NCI-H1436 treated with DMSO at 0.1 percent for 48 hours (cell line): ENCODE data around the gene PLA2G6.
A peak's percentile ranks its signal among the peaks of the same experiment; 100 is the strongest.

Source experiments
- DNase-seq: peaks from one replicate; lab custom pipeline; 2025; lab: John Stamatoyannopoulos, UW

The PLA2G6 gene, protein sequence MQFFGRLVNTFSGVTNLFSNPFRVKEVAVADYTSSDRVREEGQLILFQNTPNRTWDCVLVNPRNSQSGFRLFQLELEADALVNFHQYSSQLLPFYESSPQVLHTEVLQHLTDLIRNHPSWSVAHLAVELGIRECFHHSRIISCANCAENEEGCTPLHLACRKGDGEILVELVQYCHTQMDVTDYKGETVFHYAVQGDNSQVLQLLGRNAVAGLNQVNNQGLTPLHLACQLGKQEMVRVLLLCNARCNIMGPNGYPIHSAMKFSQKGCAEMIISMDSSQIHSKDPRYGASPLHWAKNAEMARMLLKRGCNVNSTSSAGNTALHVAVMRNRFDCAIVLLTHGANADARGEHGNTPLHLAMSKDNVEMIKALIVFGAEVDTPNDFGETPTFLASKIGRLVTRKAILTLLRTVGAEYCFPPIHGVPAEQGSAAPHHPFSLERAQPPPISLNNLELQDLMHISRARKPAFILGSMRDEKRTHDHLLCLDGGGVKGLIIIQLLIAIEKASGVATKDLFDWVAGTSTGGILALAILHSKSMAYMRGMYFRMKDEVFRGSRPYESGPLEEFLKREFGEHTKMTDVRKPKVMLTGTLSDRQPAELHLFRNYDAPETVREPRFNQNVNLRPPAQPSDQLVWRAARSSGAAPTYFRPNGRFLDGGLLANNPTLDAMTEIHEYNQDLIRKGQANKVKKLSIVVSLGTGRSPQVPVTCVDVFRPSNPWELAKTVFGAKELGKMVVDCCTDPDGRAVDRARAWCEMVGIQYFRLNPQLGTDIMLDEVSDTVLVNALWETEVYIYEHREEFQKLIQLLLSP

DNA sequence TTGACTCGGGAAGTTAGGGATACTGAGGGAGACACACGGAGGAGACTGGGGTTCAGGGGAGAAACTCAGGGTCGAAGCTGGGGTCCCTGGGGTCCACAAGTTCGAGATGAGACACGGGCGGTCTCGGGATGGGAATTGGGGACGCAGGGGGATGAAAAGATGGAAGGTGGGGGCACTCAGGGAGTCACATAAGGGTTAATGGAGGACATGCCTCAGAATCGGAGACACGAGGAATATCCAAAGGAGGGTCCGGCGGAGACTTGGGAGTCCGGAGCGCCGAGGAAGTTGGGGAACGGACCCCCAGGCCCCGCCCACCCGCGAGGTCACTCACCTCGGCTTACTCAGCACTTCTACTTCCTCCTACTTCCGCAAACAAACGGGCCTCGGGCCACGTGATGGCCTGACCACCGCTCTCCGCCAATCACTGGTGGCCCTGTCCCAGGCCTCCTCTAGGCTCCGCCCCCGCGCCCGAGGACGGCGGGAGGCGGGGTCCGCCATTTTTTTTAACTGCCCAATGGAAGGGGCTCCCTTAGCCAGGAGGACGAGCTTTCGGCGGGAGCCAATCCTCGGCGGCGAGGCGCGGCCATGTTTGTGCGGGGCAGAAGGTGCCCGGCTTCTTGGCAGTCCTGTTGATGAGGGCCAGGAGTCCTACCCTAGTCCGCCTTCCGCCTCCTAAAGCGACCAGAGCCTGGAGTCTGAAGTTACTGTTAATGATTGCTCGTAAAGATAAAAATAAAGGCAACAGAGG lies at the start of gene PLA2G6:
TSS of gene PLA2G6 (minus strand) at position 378 of the 748 bp plus-strand sequence. CDS start 12,404 bp downstream, outside the sequence.
- peak; percentile 96 for DNase-seq

DNA sequence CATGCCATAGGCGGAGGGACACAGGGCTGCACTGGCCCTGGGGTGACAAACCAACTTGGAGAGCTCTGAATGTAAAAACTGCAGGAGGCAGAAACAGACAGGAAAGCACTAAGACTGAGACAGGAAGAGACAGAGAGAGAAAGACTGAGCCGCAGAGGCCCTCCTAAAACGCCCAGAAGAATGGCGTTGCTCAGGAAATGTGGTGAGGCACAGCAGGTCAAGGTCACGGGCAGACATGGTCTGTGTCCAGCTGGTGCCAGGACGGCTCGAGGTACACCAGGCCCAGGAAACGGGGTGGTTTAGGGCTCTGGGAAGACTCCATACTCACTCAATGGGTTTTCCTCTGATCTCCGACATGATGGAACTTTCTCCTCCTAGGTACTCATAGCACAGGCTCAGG lies 49.3 kb upstream of the PLA2G6 start:
- DNase-seq, result no peak

GRCh38 chr22:38230108-38230825 lies 48.6 kb upstream of the PLA2G6 start:
- DNase-seq, result no peak

DNA sequence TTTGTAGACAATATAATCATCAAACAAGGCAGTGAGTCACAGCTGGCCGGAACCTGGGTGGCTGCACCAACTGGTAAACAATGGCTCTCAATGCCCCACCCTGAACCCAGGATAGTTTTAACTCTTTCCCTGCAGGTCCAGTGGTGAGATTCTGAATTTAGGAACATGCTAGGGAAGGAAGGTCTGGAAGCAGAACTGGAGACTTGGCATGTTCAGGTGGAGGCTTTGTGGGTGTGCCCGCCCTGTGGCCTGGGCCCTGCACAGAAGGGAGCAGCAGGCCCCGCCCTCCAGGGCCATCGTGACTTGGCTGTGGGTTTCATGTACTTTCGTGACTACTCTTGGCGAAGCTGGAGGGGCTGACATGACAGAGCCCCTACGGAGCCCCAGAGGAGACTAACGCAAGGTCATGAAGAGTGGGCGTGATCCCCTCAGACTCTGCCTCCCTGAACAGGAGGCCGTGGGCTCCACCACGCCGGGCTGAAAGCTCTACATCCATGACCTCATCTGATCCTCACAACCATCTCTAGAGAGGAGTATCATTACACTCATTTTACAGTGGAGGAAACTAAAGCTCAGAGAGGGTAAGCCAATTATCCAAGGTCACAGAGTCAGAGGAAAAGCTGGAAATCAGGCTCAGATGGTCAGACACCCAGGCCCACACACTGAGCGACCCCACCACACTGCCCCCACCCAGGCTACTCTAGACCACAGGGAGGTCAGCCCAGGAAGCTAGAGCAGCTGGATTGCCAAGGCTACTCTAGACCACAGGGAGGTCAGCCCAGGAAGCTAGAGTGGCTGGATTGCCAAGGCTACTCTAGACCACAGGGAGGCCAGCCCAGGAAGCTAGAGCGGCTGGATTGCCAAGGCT lies 47.5 kb upstream of the PLA2G6 start:
- no peak for DNase-seq

DNA sequence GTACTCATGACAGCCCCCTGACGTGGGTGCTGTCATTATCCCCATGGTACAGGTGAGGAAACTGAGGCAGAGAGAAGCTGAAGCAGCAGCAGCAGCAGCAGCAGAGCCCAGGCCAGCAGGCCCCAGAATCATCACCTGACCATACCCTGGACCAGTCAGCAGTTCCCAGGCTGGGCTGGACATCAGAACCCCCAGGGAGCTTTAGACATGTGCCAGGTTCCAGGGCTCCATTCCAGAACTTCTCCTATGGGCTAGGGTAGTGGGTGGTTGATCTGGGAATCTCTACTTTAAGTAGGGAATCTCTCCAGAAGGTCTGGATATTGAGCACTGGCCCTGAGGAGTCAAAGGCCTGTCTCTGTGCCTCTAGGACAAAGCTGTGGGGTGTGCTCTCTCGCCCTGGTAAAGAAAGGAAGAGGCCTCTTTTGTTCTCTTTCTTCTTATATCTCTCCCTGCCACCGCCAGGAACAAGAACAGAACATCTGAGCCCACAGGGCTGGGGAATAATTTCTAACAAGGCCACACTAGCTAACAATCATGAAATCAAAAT lies 46.8 kb upstream of the PLA2G6 start:
- DNase-seq, result no peak

DNA sequence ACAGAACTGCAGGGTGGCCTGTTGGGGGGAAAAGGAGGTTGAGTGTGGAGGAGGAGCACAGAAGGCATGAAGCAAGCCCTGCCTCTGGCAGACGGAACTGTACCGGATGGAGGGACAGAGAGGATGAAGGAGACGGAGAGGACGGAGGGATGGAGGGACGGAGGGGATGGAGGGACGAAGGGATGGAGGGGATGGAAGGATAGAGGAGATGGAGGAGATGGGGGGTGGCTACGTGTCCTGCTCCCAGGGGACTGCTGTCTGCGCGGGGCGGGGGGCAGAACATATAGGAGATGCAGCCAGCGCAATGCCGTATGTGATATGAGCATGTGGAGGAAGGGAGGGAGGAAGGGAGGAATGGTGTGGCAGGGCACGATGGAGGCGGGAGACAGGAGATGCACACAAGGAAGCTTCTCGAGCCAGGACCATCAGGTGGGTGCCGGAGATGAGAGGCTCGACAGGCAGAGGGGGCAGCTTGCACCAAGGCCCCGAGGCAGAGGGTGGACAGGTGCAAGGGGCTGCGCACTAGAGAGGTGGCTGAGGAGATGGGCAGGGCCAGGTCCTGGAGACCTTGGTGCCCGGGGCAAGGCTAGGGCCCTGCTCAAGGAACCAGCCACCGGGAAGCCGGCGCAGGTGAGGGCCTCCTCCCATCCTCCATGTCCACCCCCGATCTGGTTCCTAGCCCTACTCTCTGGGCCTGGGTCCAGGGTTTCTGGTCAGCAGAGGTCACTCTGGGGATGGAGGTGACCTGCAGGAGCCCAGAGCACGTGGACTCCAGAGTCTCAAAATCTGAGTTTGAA lies 45.4 kb upstream of the PLA2G6 start:
- no peak for DNase-seq

- no peak for DNase-seq
These were observed 41.8 kb upstream of the PLA2G6 start for GRCh38 chr22:38223289-38223960.

DNA sequence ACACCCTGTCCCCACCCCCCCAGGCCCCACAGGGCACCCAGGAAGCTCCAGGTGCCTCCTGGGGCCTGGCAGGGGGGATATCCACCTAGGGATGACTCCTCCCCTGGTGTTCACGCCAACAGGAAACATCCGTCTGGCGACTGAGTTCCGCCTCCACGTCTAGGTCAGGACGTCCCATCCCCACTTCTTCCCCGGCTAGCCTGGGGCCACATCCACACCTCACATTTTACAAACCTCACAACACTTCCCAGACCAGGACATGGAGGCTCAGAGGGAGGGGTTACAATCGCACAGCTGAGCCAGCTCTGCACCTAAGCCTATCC lies 41.1 kb upstream of the PLA2G6 start:
- no peak for DNase-seq

- no peak for DNase-seq
These were observed 40.5 kb upstream of the PLA2G6 start for GRCh38 chr22:38221908-38222796.

GRCh38 chr22:38221407-38221806 lies 39.8 kb upstream of the PLA2G6 start:
- DNase-seq, result no peak

DNA sequence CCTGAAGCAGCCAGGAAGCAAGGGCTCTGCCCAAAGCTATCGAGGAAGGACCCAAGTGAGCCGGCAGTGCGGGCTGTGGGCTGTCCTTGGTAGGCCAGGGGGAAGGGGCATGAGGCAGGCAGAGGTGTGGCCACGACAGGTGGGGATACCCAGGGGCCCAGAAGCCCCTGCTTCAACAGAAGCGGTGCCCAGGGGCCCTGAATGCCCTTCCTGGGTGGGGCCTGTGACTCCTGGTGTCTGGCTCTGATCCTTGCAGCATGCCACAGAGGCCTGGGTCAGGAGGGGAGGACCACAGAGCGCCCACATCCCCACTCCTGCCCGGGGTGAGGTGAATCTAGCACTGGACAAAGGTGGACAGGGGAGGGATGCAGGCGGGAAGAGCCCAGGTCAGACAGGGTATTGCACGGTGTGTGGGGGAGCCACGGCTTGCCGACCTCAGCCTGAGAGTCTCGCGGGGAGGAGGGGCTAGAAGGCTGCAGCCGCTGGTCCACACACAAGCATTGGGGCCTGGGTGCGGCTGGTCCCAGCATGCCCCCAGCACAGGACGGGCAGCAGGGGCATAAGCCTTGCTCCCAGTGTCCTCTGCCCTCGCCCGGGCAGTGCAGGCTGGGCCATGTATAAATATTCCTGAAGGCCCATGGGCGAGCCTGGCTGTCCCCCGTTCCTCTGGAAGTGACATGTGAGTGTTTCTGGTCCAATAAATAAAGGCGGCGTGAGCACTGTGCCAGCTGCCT lies 39.2 kb upstream of the PLA2G6 start:
- no peak for DNase-seq

DNA sequence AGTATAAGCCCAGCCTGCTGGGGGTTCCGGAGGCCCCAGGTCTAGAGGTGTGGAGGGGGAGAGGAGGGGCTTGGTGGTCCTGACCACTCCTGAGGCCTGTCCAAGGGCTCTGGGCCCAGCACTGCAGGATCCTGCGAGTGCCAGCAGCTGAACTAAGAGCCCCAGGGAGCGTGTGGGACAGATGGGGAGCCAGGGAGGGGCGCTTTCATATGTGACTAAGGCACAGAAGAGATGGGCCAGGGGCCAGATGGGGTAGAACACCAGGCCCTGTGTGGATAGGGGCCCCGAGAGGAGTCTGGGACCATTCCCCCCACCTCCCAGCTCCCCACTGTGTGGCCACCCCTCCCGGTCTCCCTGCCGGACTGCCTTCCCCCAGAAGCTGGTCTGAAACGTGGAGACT lies 38.5 kb upstream of the PLA2G6 start:
- DNase-seq, result no peak

DNA sequence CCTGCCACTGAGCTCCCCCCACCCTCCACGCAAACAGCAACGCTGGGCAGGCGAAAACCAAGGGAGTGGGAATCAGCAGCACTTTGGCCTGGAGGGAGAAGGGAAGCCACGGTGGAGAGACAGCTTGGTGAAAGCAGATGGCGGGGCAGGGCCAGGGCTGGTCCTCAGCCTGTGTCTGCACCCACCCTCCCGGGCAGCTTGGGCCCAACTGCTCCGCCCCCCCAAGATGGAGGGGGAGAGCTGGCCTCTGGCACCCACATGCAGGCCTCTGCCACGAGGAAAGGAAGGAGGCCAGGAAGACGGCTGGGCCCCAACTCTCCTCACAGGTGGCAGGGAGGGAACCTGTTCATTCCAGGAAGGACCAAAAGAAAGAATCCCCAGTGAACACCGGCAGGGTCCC lies 38.0 kb upstream of the PLA2G6 start:
- no peak for DNase-seq

DNA sequence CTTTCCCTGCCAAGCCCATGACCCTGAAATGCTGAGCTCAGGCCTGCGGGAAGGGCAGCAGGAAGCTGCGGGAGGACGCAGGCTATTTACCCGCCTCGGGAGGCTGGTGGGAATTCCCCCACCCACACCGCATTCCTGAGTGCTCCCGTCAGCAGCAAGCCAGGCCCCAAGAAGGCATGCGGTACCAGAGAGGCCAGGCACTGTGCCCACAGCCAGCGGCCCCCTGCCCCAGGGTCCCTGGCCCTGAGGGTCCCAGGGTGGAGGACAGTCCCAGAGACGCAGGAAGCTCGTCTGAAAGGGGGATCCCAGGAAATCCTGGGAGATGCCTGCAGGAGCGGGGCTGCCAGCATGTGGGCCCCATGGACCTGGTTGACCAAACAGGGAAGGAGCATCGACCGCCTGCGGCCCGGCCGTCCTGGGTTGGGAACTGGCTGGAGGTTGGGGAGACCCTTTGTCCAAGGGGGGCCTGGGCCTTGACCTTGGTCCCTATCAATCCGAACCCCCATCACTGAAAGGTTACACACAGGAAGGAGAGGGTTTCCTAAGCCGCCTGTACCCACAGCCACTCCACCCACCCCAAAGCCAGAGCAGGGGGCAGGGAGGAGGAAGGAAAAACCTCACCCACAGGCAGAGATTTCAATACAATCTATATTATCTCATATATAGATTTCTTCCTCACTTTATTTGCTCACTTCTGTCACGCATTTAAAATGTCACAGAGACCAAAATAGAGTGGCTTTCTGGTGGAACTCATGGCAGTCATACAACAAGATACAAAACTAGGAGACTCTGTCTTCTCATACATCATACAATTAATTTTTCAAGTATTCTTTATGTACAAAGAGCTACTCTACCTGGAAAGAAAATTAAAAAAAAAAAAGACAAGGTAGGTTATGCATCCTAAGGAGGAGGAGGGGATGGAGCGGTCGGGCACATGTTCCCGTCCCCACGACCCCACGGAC lies 37.3 kb upstream of the PLA2G6 start:
- DNase-seq, result no peak

- DNase-seq, result no peak
These were observed 33.8 kb upstream of the PLA2G6 start for GRCh38 chr22:38215156-38216038.
